ENCODE measurements around the gene CHFR.

DNA sequence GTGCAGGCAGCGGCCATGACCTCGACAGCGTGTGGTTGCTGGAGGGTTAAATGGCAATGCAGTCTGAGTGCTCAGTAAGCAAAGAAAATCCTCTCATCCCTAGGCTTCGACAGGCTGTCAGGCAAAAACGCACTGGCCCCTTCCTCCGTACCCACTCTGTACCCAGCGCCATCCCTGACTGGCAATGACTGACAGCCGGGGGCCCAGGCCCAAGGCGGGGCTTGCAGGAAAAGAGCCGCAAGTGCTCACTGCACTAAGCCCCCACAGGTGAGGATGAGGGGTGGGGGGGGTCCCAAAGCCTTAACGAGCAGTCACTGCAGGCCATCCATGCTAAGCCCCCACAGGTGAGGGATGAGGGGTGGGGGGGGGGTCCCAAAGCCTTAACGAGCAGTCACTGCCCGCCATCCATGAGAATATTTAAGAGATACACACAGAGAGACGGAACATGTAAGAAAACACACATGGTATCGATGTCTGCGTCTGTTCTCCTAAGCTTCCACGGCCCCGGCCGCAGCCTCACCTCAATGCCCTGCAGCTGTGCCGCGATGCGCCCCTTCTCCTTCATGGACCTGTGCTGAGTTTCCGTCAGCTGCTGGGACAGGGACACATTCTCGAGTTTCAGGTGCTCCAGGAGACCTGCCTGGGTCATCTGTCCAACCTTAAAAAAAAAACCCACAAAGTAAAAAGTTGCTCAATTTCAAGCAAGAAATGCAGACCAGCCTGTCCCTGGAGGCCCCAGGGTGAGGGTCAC, 89.4 kb downstream of the CHFR start:
- TF ChIP-seq, protein P1, sequence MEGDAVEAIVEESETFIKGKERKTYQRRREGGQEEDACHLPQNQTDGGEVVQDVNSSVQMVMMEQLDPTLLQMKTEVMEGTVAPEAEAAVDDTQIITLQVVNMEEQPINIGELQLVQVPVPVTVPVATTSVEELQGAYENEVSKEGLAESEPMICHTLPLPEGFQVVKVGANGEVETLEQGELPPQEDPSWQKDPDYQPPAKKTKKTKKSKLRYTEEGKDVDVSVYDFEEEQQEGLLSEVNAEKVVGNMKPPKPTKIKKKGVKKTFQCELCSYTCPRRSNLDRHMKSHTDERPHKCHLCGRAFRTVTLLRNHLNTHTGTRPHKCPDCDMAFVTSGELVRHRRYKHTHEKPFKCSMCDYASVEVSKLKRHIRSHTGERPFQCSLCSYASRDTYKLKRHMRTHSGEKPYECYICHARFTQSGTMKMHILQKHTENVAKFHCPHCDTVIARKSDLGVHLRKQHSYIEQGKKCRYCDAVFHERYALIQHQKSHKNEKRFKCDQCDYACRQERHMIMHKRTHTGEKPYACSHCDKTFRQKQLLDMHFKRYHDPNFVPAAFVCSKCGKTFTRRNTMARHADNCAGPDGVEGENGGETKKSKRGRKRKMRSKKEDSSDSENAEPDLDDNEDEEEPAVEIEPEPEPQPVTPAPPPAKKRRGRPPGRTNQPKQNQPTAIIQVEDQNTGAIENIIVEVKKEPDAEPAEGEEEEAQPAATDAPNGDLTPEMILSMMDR (conservative IDR thresholded peaks at IDR 0.05; ENCODE audit: low read length), result no peak
- no peak for TF ChIP-seq EZH2phosphoT487 (IDR thresholded peaks at IDR 0.05; ENCODE audit: borderline replicate concordance)

Measured in Loucy (cell line).